Upper lobe of left lung (tissue), 4 donors: ENCODE measurements around the gene MRPS15.

Experiments
- CTCF ChIP-seq, 6 experiments: fragments of 450-650 bp in 4 of 6; fragments of 200-600 bp in 2 of 6; sonication (generic) in 2 of 6; IDR thresholded peaks; one replicate each; pipeline ENCODE4 v1.5.1; 2016 to 2019; ENCODE audit warnings: antibody characterized with exemption in 6 of 6
- EP300 ChIP-seq, 4 donors: sonication (generic); formaldehyde crosslinking; IDR thresholded peaks; one replicate each; pipeline ENCODE4 v1.5.1; 2017; ENCODE audit warnings: antibody characterized with exemption in 4 of 4, control low read depth in 2 of 4
- POLR2A ChIP-seq, 4 donors: fragments of 450-650 bp; IDR thresholded peaks; one replicate each; pipeline ENCODE4 v1.5.1; 2016 to 2017; ENCODE audit warnings: antibody characterized with exemption in 4 of 4, mild to moderate bottlenecking in 2 of 4
- POLR2AphosphoS5 ChIP-seq, 2 donors: sonication (generic); formaldehyde crosslinking; IDR thresholded peaks; one replicate each; pipeline ENCODE4 v1.5.1; 2017; ENCODE audit warnings: antibody characterized with exemption in 2 of 2

- TF ChIP-seq CTCF (IDR thresholded peaks at IDR 0.05): no peak
- no peak for TF ChIP-seq POLR2A (IDR thresholded peaks at IDR 0.05)
- no peak for TF ChIP-seq POLR2AphosphoS5 (IDR thresholded peaks at IDR 0.05)
- no peak for TF ChIP-seq EP300 (IDR thresholded peaks at IDR 0.05)
Measured at GRCh38 chr1:36464605-36465393, 615 bp upstream of the MRPS15 start.
